Fibroblast of lung (primary cell): Measurements from ENCODE around the gene DOK4.

ENCODE experiments used
- EZH2 ChIP-seq: IDR thresholded peaks from 2 replicates; pipeline ENCODE4 v1.5.1; 2012; ENCODE audit warnings: low read length, control low read depth, mild to moderate bottlenecking; ENCODE audit errors: missing control alignments
- TF ChIP-seq, protein P1 (sequence below), 2 donors: IDR thresholded peaks in 1 of 2; conservative IDR thresholded peaks in 1 of 2; 1 replicate in 1 of 2; 2 replicates in 1 of 2; pipeline ENCODE4 v1.5.1; 2011 to 2012; ENCODE audit warnings: low read length in 2 of 2, control low read depth in 1 of 2, inconsistent platforms in 1 of 2, low read depth in 1 of 2, mild to moderate bottlenecking in 1 of 2

DNA sequence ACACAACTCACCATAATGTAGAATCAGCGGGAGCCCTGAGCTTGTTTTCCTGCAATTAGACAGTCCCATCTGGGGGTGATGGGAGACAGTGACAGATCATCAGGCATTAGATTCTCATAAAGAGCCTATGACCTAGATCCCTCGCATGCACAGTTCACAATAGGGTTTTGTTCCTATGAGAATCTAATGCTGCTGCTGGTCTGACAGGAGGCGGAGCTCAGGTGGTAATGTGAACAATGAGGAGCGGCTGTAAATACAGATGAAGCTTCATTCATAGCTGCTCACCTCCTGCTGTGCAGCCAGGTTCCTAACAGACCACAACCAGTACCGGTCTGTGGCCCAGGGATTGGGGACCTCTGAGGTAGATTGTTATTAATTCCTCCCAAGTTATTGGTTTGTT, 2.9 kb upstream of the DOK4 start:
- TF ChIP-seq, protein P1, sequence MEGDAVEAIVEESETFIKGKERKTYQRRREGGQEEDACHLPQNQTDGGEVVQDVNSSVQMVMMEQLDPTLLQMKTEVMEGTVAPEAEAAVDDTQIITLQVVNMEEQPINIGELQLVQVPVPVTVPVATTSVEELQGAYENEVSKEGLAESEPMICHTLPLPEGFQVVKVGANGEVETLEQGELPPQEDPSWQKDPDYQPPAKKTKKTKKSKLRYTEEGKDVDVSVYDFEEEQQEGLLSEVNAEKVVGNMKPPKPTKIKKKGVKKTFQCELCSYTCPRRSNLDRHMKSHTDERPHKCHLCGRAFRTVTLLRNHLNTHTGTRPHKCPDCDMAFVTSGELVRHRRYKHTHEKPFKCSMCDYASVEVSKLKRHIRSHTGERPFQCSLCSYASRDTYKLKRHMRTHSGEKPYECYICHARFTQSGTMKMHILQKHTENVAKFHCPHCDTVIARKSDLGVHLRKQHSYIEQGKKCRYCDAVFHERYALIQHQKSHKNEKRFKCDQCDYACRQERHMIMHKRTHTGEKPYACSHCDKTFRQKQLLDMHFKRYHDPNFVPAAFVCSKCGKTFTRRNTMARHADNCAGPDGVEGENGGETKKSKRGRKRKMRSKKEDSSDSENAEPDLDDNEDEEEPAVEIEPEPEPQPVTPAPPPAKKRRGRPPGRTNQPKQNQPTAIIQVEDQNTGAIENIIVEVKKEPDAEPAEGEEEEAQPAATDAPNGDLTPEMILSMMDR (conservative IDR thresholded peaks at IDR 0.05 in 1 of 2, IDR thresholded peaks at IDR 0.05 in 1 of 2; ENCODE audit: low read depth in 1 of 2, low read length in 2 of 2), result no peak
- TF ChIP-seq EZH2, result no peak
